CD14-positive monocyte (primary cell): ENCODE data around the gene AIG1. TPM values are rescaled to one million over a fixed set of nuclear protein-coding genes. Genes with fewer than 3 reads are reported as not detected.

ENCODE experiments used
- DNase-seq, 3 donors: peaks; one replicate each; pipeline ENCODE4 v3.0.0-alpha.2; 2011 to 2022
- H2AFZ ChIP-seq: 2 replicates; pipeline ENCODE4 v1.6.0; 2012; ENCODE audit warnings: mild to moderate bottlenecking, low read depth, low read length, inconsistent platforms; ENCODE audit not compliant: insufficient read depth, poor library complexity, severe bottlenecking
- H3K27ac ChIP-seq, 2 donors: 1 replicate in 1 of 2; 2 replicates in 1 of 2; pipeline ENCODE4 v1.5.1; 2012 to 2013; ENCODE audit warnings: low read length in 2 of 2, control low read depth in 1 of 2, inconsistent platforms in 1 of 2, low read depth in 1 of 2, mild to moderate bottlenecking in 1 of 2
- H3K27me3 ChIP-seq, 2 donors: one replicate each; pipeline versions ENCODE4 v1.6.0 to v1.6.1; 2011 to 2013; ENCODE audit warnings: low read length in 2 of 2; ENCODE audit not compliant: control insufficient read depth in 2 of 2, insufficient read depth in 2 of 2
- H3K36me3 ChIP-seq, 2 donors: replicated peaks in 1 of 2; 1 replicate in 1 of 2; 2 replicates in 1 of 2; pipeline versions ENCODE4 v1.5.1 to v1.6.1; 2012 to 2013; ENCODE audit warnings: low read length in 2 of 2, control low read depth in 1 of 2, inconsistent platforms in 1 of 2, mild to moderate bottlenecking in 1 of 2; ENCODE audit not compliant: insufficient read depth in 2 of 2, control insufficient read depth in 1 of 2
- H3K4me1 ChIP-seq, 2 donors: 1 replicate in 1 of 2; 2 replicates in 1 of 2; pipeline versions ENCODE4 v1.5.1 to v1.6.1; 2012 to 2013; ENCODE audit warnings: low read length in 2 of 2, control low read depth in 1 of 2, inconsistent platforms in 1 of 2, mild to moderate bottlenecking in 1 of 2, moderate library complexity in 1 of 2; ENCODE audit not compliant: insufficient read depth in 2 of 2, control insufficient read depth in 1 of 2
- H3K4me2 ChIP-seq: replicated peaks from 2 replicates; pipeline ENCODE3; 2012; ENCODE audit warnings: low read length, moderate library complexity, mild to moderate bottlenecking; ENCODE audit not compliant: poor library complexity, severe bottlenecking; ENCODE audit errors: extremely low read depth
- H3K4me3 ChIP-seq, 3 experiments: fragments of 200-600 bp in 1 of 3; sonication (generic) in 1 of 3; replicated peaks in 1 of 3; 1 replicate in 2 of 3; 2 replicates in 1 of 3; pipeline ENCODE4 v1.5.1; 2011 to 2013; ENCODE audit warnings: low read length in 3 of 3, mild to moderate bottlenecking in 3 of 3, control low read depth in 2 of 3, low read depth in 2 of 3, inconsistent platforms in 1 of 3, moderate library complexity in 1 of 3
- H3K79me2 ChIP-seq: 2 replicates; pipeline ENCODE4 v1.6.0; 2012; ENCODE audit warnings: mild to moderate bottlenecking, control low read depth, inconsistent platforms, low read length, moderate library complexity; ENCODE audit not compliant: insufficient read depth
- H3K9ac ChIP-seq: 2 replicates; pipeline ENCODE4 v1.6.0; 2017; ENCODE audit warnings: low read length, mild to moderate bottlenecking; ENCODE audit not compliant: insufficient read depth, poor library complexity, severe bottlenecking
- H3K9me3 ChIP-seq, 2 donors: replicated peaks in 1 of 2; 1 replicate in 1 of 2; 2 replicates in 1 of 2; pipeline versions ENCODE4 v1.5.1 to v1.6.1; 2012 to 2013; ENCODE audit warnings: low read length in 2 of 2, control low read depth in 1 of 2; ENCODE audit not compliant: control insufficient read depth in 1 of 2, insufficient read depth in 1 of 2
- H4K20me1 ChIP-seq: 2 replicates; pipeline ENCODE4 v1.6.0; 2012; ENCODE audit warnings: mild to moderate bottlenecking, low read length, control low read depth, moderate library complexity; ENCODE audit not compliant: insufficient read depth
- H3K27ac Mint-ChIP-seq, 7 donors: one replicate each; pipeline ENCODE4 v1.8.0; 2020; ENCODE audit warnings: mild to moderate bottlenecking in 7 of 7, mixed read lengths in 7 of 7, moderate library complexity in 6 of 7, inconsistent platforms in 2 of 7
- H3K27me3 Mint-ChIP-seq, 3 donors: one replicate each; pipeline ENCODE4 v1.8.0; 2021 to 2022; ENCODE audit warnings: low read depth in 3 of 3, mild to moderate bottlenecking in 3 of 3, mixed read lengths in 3 of 3, moderate library complexity in 3 of 3, inconsistent platforms in 1 of 3
- H3K36me3 Mint-ChIP-seq, 2 donors: one replicate each; pipeline ENCODE4 v1.8.0; 2020; ENCODE audit warnings: mixed read lengths in 2 of 2, inconsistent platforms in 1 of 2, mild to moderate bottlenecking in 1 of 2
- H3K4me1 Mint-ChIP-seq: one replicate; pipeline ENCODE4 v1.8.0; 2020; ENCODE audit warnings: mild to moderate bottlenecking, mixed read lengths
- H3K4me3 Mint-ChIP-seq, 2 donors: one replicate each; pipeline ENCODE4 v1.8.0; 2020; ENCODE audit warnings: mild to moderate bottlenecking in 2 of 2, mixed read lengths in 2 of 2, moderate library complexity in 1 of 2
- H3K9me3 Mint-ChIP-seq, 7 donors: one replicate each; pipeline ENCODE4 v1.8.0; 2020 to 2022; ENCODE audit warnings: mixed read lengths in 7 of 7, mild to moderate bottlenecking in 6 of 7, moderate library complexity in 6 of 7, inconsistent platforms in 2 of 7
- WGBS: methylation state at CpG from one replicate; pipeline ENCODE4 v1.1.5; 2013; ENCODE audit warnings: missing lambda C conversion rate; ENCODE audit not compliant: insufficient coverage; 5-methylcytosine and 5-hydroxymethylcytosine counted together
- intact Hi-C, 2 donors: fragments of 100-400 bp; cut with micrococcal nuclease; formaldehyde crosslinking; loops; one replicate each; pipeline versions ENCODE4 v1.15.0 to v1.15.1; 2023
- polyA plus RNA-seq, 3 donors: library from polyadenylated mRNA; depleted of rRNA in 1 of 3; unstranded in 2 of 3; stranded (reverse) in 1 of 3; fragments of 300-500 nt in 2 of 3; fragments of >200 nt in 1 of 3; fragmentation: Illumina TruSeq in 2 of 3; gene quantifications; 1 replicate in 2 of 3; 2 replicates in 1 of 3; pipeline ENCODE4 v1.2.3, GENCODE V29; 2012 to 2021
- TF ChIP-seq, protein P1 (sequence below): fragments of 200-600 bp; IDR thresholded peaks from one replicate; pipeline ENCODE4 v1.8.0; 2022; ENCODE audit warnings: antibody characterized with exemption, mild to moderate bottlenecking

The AIG1 gene
- polyA plus RNA-seq, 3 donors = 6.7 to 7.6 (median 6.8) TPM

DNA sequence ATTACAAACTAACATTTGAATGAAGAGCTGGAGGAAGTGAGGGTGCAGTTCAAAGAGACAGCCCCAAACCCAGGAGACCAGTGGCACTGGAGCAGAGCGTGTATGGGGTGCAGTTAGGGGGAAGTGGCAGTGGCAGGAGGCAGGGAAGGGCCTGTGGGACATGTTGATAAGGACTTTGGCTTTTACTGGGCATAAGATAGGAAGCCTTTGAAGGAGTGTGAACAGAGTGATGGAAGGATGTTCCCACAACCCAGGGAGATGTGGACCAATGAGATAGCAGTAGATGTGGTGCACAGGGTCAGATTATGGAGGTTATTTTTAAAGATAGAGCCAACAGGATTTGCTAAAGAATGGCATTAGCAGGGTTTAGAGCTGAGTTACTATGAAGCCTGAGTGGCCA lies 56.4 kb downstream of the AIG1 start:
- no peak overlapping the region for H3K4me3 ChIP-seq
- Mint-ChIP-seq H3K4me1 (no peaks in the 10 kb centered on the region), H3K9me3 (peaks cover 2 to 21% (median 12%) of the 10 kb centered on the region in 7 donors), H3K4me3 (no peak overlapping the region), H3K27ac (no peak overlapping the region), H3K36me3 (no peaks in the 10 kb centered on the region), H3K27me3 (peaks cover 0 to under 1% (median 0%) of the 10 kb centered on the region in 3 donors)
- H3K27ac ChIP-seq = no peak overlapping the region
- no peak for DNase-seq
- WGBS = no CpG with 5 or more reads among the region's 1 CpG
- H2AFZ ChIP-seq = no peak overlapping the region
- H3K4me2 ChIP-seq = no peak overlapping the region
- peaks cover 0 to 9% of the 10 kb centered on the region in 2 donors for H3K9me3 ChIP-seq
- intact Hi-C loops = no loop called here
- TF ChIP-seq, protein P1, sequence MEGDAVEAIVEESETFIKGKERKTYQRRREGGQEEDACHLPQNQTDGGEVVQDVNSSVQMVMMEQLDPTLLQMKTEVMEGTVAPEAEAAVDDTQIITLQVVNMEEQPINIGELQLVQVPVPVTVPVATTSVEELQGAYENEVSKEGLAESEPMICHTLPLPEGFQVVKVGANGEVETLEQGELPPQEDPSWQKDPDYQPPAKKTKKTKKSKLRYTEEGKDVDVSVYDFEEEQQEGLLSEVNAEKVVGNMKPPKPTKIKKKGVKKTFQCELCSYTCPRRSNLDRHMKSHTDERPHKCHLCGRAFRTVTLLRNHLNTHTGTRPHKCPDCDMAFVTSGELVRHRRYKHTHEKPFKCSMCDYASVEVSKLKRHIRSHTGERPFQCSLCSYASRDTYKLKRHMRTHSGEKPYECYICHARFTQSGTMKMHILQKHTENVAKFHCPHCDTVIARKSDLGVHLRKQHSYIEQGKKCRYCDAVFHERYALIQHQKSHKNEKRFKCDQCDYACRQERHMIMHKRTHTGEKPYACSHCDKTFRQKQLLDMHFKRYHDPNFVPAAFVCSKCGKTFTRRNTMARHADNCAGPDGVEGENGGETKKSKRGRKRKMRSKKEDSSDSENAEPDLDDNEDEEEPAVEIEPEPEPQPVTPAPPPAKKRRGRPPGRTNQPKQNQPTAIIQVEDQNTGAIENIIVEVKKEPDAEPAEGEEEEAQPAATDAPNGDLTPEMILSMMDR = no peak
- no peaks in the 10 kb centered on the region for H3K27me3 ChIP-seq
- H3K79me2 ChIP-seq = no peaks in the 10 kb centered on the region
- no peaks in the 10 kb centered on the region for H3K4me1 ChIP-seq
- H4K20me1 ChIP-seq = no peaks in the 10 kb centered on the region
- H3K36me3 ChIP-seq = no peaks in the 10 kb centered on the region
- H3K9ac ChIP-seq = no peak overlapping the region

DNA sequence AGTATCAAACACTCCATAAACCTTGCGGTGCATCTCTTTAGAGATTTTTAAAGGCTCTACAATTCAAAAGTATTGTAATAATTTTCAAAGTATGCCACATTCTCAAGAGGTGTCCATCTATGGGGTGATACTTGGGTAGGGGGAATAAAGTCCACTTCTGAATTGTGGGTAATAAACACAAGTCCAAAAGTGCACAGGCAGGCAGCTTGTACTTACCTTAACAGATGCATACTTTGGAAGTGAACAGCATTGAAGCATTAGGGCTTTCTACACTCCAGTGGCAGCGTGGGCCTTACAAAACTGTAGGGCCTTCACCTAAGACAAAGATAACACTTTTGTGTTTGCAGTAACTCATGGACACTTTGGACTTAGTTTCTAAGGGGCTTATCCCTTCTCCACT lies 58.6 kb downstream of the AIG1 start:
- H2AFZ ChIP-seq = no peak overlapping the region
- DNase-seq = no peak
- intact Hi-C loops = no loop called here
- no peaks in the 10 kb centered on the region for H3K27me3 ChIP-seq
- no peaks in the 10 kb centered on the region for H3K4me1 Mint-ChIP-seq
- no peaks in the 10 kb centered on the region for H4K20me1 ChIP-seq
- no CpG with 5 or more reads among the region's 2 CpGs for WGBS
- no peak overlapping the region for H3K4me2 ChIP-seq
- peaks cover 0 to 9% of the 10 kb centered on the region in 2 donors for H3K9me3 ChIP-seq
- no peak overlapping the region for H3K4me3 ChIP-seq
- H3K4me1 ChIP-seq = no peaks in the 10 kb centered on the region
- H3K4me3 Mint-ChIP-seq = no peak overlapping the region
- TF ChIP-seq, protein P1 = no peak
- no peaks in the 10 kb centered on the region for H3K79me2 ChIP-seq
- H3K9ac ChIP-seq = no peak overlapping the region
- no peaks in the 10 kb centered on the region for H3K36me3 ChIP-seq
- no peaks in the 10 kb centered on the region for H3K27me3 Mint-ChIP-seq
- peaks cover 2 to 21% (median 12%) of the 10 kb centered on the region in 7 donors for H3K9me3 Mint-ChIP-seq
- no peak overlapping the region for H3K27ac Mint-ChIP-seq
- no peaks in the 10 kb centered on the region for H3K36me3 Mint-ChIP-seq
- no peak overlapping the region for H3K27ac ChIP-seq
